Tibial nerve (tissue), 4 donors: ENCODE data around the gene PIMREG.

ENCODE experiments used
- CTCF ChIP-seq, 5 experiments: fragments of 200-600 bp in 3 of 5; fragments of 450-650 bp in 2 of 5; sonication (generic) in 3 of 5; IDR thresholded peaks; one replicate each; pipeline ENCODE4 v1.5.1; 2016 to 2019; ENCODE audit warnings: antibody characterized with exemption in 5 of 5, mild to moderate bottlenecking in 3 of 5, moderate library complexity in 2 of 5
- EP300 ChIP-seq, 2 donors: sonication (generic); formaldehyde crosslinking; IDR thresholded peaks; one replicate each; pipeline ENCODE4 v1.6.1; 2017; ENCODE audit warnings: antibody characterized with exemption in 2 of 2, mild to moderate bottlenecking in 1 of 2

- TF ChIP-seq CTCF (IDR thresholded peaks at IDR 0.05), result no peak
- no peak for TF ChIP-seq EP300 (IDR thresholded peaks at IDR 0.05)
Measured at GRCh38 chr17:6488008-6488539, 43.8 kb downstream of the PIMREG start.
